HG03045 (cell line): Measurements from ENCODE around the gene PIK3CB.
A peak's percentile ranks its signal among the peaks of the same experiment; 100 is the strongest.
"Not testable (repeated sequence)": the region's sequence is repeated elsewhere in the genome, so short reads cannot be mapped to it uniquely, and the experiment has no call there.

Source experiments
- ATAC-seq: cut with Tn5 transposase; IDR thresholded peaks from one replicate; pipeline ENCODE4 v1.9.1; 2021; ENCODE audit warnings: mild to moderate bottlenecking, moderate library complexity; ENCODE audit not compliant: unreplicated experiment

PIK3CB gene

DNA sequence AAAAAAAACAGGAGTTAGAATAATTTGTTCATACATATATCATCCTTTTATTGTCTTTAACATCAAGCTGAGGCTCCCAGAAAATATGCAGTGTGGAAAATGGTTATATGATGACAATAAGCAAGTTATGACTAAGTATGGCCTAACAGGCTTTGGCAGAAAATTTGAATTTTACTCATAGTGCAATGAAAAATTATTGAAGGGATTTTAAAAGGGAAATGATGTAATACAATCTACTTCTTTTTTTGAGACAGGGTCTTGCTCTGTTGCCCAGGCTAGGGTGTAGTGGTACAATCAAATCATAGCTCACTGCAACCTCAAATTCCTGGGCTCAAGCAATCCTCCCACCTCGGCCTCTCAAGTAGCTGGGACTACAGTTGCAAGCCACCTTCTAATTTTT is 147.5 kb downstream of the PIK3CB start:
- peak; percentile 23 for ATAC-seq

DNA sequence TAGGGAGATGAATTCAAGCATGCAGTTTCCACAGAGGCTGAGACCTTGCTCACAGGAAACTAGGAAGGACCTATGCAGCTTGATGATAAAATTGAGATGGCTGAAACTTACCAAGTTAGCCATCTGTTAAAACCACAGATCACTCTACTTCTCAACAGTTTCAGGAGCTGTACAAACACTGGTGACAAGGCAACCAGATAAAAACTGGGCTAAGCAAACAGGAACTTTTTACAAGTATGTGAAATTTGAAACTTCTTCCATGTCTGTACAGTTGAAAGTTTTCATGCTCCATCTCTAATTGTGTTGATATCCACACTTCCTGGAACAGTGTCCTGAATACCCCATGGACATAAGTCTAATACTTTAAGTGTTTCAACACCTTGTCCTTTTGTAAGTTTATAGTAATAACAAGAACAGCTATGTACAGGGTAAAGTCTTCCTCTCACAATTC is 147.9 kb downstream of the PIK3CB start:
- ATAC-seq, result peak; percentile 96

DNA sequence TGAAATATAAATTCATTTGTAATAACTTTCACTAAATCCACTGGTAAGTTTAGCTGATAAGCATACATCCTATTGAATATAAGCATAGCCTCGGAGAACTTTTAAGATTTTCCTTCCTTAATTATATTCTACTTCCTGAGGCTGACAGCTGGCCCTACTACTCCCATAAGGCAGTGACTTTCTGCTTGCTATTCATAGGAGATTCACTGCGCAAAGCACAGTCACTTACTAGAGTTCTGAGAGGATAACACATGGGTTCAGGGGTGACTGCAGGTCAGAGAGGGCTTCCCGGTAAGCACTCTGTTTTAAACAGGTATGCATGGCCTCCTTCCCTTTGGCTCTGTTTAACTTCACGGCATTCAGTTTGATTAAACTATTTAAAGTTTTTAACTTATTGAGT is 150.3 kb downstream of the PIK3CB start:
- no peak for ATAC-seq

DNA sequence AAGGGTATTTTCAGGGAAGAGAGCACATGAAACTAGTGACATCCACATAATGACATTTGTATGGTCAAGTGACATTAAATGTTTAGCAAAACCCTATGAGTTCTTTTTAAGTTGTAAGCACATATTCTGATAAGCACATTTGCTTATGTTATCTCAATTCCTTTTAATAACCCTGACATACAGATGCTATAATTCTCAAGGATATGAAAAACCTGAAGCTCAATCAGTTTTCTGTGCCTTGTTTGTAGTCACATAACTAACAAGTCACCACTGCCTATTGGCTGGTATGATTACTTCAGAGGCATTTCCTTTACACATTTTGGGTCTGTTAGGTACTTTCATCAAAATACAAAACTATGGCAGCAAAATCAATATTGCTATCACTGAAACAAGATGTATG is 152.1 kb downstream of the PIK3CB start:
- no peak for ATAC-seq

DNA sequence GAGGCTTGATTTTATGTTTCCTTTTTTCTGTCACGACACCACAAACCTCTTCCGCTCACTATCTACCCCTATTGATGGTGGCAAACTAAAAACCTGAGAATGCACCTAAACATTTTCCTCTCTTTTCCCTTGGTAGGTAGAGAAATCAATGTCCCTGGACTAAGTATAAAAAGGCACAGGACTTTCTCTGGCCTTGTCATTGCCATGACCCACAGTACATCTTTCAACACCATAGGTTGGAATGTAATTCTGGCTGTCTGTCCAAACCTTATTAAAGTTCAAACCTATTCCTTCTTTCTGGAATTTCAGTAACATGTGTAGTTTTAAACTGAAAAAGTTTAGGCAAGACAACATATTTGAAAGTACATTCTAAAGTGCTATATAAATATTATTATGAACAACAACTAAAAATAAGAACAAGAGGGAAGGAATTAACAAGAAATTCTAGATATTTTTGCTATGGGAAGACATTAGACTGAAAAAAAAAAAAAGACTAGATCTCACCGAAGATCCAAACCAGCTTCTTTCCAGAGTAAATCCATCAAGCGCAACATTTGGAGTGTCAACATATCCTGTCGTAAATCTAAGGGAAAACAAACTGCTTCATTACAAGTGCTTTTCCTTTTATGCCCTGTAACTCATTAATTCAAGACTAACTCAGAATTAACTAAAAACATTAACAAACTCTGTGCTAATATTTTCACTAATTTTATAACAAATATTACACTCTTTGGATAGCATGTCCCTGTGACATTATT is 153.1 kb downstream of the PIK3CB start:
- ATAC-seq, result no peak

DNA sequence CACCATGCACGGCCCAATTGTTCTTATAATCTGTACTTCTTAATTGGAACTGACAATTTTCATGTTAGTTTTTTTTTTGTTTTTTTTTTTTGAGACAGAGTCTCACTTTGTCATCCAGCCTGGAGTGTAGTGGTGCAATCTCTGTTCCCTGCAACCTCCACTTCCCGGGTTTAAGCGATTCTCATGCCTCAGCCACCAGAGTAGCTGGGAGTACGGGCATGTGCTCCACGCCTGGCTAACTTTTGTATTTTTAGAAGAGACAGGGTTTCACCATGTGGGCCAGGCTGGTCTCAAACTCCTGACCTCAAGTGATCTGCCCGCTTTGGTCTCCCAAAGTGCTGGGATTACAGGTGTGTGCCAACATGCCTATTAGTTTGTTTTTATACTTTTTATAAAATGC is 153.8 kb downstream of the PIK3CB start:
- not testable (repeated sequence) for ATAC-seq

DNA sequence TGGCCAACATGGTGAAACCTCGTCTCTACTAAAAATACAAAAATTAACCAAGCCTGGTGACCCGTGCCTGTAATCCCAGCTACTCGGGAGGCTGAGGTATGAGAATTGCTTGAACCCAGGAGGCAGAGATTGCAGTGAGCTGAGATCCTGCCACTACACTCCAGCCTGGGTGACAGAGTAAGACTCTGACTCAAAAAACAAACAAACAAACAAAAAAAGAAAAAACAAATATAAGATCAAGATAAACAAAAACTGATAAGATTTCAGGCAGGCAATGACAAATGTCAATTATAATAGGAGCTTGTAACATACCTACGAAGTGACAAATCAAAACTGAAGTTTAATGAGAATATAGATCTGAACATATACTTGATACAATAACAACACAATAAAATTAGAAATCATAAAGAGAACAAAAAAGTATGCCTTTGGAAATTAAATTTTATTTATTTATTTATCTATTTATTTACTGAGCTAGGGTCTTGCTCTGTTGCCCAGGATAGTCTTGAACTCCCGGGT is 155.8 kb downstream of the PIK3CB start:
- no peak for ATAC-seq

DNA sequence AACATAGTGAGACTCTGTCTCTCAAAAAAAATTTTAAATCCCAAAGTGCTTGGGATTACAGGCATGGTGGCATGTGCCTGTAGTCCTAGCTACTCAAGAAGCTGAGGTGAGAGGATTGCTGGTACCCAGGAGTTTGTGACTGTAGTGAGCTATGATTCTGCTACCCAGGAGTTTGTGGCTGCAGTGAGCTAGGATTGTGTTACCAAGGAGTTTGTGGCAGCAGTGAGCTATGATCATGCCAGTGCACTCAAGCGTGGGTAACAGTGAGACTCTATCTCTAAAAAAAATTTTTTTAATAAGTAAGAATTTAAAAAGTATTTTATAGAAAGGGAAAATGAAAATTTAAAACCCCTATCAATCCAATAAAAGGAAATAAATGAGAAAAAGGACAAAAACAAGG is 156.6 kb downstream of the PIK3CB start:
- no peak for ATAC-seq

DNA sequence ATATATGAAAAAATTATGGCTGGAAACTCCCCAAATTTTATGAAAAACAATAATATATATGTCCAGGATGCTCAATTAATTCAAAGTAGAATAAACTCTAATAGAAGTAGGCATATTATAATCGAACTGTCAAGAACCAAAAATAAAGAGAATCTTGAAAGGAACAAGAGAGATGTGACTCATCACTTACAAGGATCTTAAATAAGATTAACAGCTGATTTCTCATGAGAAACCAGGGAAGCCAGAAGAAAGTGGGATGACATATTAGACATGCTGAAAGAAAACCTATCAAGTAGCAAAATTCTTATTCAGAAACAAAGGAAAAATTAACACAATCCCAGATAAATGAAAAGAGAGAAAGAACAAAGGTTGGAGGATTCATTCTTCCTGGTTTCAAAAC is 159.3 kb downstream of the PIK3CB start:
- ATAC-seq, result no peak

DNA sequence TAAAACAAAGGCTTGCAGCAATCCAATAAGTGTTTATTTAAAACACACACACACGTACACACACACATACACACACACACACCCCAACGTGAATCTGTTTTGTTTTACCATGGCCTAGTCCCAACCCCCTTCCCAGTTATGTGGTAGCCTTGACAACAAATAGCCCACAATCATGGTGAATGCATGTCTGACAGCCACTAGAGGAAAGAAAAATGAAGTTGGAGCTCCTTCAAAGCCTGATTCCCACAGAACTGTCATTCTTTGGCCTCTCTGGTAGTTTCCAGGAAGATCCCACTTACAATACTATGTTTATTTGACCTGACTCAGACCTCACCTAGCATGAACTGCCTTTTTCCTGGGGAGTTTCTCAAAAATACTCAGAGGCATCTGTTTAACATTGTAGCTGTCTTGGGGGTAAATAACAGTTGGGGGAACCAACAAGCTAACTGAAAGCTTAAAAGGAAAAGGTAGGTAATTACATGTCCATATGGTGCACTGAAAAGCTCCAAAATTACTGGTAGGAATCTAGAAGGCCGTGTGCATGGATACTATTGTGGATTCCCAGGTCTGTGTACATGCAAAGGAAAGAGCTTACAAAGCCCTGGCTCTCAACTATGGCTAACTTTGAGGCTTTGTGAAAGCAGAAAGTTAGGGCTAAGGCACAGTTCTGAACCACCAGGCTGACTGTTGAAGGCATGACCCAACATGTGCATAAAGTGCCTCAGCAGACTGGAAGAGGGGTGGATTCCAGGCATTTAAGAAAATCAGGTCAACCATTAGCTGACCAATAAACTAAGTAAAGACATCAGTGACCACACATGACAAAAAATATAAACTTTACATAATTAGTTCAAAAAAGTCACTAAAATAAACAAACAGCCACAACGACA is 160.8 kb downstream of the PIK3CB start:
- no peak for ATAC-seq

DNA sequence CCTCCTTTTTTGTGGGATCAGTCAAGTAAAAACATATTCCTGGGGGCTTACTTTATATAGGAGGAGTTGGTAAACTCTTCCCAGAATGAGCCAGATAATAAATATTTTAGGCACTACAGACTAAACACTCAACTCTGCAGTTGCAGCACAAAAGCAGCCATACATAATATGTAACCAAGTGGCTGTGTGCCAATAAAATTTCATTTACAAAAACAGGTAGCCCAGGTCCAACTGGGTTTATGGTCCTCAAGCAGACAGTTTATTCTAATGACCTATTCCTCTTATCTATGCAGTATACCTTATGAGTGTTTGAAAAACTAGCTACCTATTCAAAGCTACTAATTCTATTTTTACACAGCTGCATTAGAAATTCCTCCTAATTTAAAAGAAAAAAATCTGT is 164.3 kb downstream of the PIK3CB start:
- no peak for ATAC-seq

DNA sequence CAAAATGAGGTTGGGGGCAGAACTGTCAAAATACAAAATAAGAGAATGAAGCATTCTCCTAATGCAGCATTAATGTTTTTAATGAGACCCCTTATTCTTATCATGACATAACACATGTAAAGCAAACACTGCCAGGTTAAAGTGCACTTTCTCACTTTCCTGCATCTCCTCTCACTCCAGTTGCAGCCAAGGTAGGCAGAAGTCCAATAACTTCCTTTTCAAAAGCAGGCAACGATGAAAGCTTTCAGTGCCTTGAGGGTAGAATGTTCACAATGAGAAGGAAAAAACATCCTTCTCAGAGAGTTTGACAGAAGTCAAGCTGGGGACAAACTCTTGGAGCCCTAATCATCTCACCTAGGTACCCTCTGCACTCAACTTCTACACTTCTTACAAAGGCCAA is 166.6 kb downstream of the PIK3CB start:
- no peak for ATAC-seq

DNA sequence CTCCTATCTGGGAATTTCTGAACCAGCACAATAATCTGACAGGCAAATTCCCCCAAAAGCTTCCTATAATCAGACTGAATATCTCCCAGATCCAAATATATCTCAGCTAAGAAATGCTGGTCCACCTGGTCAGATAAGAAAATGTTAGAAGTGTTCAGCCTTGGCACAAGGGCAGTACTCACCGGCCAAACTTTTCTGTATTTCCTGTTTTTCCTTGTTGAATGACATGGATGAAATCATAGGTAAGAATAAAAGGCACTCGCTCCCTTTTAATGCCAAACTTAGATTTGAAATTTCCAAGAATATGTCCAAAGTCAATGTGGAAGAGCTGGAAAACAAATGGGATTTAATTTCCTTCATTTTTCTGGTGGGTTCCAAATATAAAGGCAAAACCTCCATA is 177.2 kb downstream of the PIK3CB start:
- no peak for ATAC-seq

DNA sequence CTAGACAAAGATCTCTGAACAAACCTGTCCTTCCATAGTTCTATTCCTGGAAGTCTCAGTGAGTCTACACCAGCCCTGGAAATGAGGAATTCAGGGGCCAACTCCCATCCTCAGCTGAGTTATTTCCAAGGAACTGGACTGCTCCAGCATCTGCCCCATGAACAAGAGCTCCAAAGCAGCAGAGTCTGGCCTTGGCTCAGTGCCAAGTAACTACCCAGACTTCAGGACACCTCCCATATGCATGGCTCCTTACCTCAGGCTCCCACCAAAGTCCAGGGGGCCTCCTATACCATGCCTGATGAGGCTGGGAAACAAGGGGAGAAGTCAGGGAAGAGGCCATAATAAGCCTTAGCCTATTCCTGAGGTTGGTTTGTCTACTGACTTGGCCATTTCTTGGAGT is 181.2 kb downstream of the PIK3CB start:
- ATAC-seq, result no peak

DNA sequence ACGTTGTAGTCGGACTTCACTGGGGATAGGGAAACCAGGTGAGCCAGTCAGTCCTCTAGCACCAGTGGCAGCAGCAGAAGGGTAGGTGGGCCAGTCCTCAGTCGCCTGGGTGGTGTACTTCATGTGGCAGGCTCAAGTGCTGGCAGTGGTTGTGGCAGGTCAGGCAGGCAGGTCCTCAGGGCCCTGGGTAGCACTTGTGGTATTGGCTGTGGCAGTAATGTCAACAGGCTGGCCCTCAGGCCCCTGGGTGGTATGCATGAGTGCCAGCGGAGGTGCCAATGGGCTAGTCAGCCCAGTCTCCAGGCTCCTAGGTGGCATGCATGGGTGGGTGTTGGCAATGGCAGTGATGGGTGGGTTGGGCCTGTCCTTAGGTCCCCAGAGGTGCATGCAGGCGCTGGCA is 185.6 kb downstream of the PIK3CB start:
- ATAC-seq, result no peak

DNA sequence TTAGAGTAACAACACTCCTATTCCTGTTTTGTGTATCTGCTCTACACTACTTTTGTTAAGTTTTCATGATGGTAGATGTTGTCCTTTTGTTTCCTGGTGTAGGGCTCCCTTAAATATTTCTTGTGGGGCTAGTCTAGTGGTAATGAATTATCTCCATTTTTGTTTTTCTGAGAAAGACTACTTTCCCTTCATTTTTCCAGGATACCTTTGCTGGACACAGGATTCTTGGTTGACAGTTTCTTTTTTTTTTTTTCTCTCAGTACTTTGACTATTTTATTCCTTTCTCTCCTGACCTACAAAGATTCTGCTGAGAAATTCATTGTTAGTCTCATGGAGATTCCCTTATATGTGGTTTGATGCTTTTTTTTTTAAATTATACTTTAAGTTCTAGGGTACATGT is 188.2 kb downstream of the PIK3CB start:
- ATAC-seq, result no peak

DNA sequence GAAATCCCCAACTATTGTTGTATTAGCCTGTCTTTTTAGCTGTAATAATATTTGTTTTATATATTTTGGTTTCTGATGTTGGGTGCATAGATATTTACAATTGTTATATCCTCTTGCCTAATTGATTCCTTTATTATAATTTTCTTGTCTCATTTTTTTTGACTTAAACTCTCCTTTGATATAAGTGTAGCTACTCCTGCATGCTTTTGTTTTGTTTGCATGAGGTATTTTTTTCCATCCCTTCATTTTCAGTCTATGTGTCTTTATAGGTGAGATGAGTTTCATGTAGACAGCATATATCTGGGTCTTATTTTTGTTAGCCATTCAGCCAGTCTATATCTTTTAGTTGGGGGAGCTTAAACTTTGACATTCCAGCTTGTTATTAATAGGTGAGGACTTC is 188.7 kb downstream of the PIK3CB start:
- ATAC-seq, result no peak

DNA sequence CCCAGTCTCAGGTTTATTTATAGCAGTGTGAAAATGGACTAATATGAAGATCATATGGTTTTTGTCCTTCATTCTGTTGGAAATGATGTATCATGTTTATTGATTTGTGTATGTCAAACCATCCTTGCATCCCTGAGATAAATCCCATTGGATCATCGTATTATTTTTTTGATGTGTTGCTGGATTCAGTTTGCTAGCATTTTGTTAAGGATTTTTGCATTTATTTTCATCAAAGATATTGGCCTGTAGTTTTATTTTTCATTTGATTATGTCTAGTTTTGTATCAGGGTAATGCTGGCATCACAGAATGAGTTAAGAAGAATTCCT is 191.8 kb downstream of the PIK3CB start:
- ATAC-seq, result no peak

DNA sequence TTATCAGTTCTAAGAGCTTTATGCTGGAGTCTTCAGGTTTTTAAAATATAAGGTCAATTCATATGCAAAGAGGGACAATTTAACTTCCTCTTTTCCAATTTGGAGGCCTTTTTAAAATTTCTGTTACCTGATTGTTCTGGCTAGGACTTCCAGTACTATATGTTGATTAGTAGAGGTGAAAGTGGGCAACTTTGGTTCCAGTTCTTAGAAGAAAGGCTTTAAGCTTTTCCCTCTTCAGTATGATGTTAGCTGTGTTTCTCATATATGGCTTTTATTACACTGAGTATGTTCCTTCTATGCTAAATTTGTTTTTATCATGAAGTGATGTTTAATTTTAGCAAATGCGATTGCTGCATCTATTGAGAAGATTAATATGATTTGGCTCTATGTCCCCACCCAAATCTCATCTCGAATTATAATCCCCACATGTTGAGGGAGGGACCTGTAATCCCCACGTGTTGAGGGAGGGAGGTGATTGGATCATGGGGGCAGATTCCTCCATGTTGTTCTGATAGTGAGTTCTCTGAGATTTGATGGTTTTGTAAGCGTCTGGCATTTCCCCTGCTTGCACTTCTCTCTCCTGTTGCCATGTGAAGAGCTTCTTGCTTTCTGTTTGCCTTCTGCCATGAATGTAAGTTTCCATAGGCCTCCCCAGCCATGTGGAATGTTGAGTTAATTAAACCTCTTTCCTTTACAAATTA is 192.4 kb downstream of the PIK3CB start:
- ATAC-seq, result no peak

DNA sequence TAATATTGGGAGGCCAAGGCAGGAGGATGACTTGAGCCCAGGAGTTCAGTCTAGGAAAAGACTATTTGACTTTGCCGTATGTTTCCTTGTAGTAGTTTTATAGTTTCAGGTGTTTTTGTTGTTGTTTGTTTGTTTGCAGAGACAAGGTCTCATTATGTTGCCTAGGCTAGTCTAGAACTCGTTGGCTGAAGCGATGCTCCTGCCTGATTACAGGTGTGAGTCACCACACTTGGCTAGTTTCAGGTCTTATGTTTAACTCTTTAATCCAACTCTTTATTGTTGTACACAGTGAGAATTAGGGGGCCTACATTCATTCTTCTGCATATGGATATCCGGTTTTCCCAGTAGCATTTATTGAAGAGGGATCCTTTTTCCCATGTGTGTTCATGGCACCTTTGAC is 194.2 kb downstream of the PIK3CB start:
- no peak for ATAC-seq

DNA sequence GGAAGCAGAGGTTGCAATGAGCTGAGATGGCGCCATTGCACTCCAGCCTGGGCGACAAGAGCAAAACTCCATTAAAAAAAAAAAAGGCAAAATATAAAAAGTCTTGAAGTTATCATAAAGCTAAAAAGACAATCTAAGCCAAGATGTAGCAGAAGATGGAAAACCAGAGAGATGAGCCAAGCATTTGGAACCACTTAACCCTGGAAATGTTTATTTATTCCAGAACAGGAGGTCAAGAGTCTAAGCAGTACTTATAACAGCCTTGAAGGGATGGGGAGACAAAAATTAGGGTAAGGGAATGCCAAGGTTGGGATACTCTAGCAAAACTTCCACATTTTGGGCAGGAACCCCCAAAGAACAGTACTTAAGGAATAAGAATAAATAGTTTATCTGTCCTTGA is 196.1 kb downstream of the PIK3CB start:
- ATAC-seq, result no peak

DNA sequence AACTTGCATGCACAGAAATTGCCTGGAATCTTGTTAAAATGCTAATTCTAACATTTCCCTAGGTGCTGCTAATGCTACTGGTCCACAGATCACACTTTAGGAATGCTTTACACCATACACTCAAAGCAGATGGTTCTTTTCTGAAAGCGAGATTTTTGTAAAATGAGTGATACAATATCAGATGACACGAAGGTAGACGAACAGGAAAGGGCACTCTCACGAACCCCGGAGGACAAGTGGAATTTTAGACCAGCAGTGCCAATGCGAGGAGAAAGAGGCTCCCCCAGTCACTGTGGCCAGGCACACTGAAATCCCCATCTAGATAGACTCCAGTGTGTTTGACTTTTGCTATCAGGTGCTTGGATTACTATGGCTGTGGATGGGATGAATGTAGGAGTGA is 205.2 kb downstream of the PIK3CB start:
- no peak for ATAC-seq
